GM19025 (cell line): ENCODE data around the gene KCMF1.

ENCODE experiments used
- ATAC-seq: cut with Tn5 transposase; IDR thresholded peaks from one replicate; pipeline ENCODE4 v1.9.1; 2021; ENCODE audit warnings: mild to moderate bottlenecking, low read depth, moderate library complexity; ENCODE audit not compliant: unreplicated experiment

The KCMF1 gene

GRCh38 chr2:84972932-84973331, 2.0 kb downstream of the KCMF1 start:
- ATAC-seq = no peak

DNA sequence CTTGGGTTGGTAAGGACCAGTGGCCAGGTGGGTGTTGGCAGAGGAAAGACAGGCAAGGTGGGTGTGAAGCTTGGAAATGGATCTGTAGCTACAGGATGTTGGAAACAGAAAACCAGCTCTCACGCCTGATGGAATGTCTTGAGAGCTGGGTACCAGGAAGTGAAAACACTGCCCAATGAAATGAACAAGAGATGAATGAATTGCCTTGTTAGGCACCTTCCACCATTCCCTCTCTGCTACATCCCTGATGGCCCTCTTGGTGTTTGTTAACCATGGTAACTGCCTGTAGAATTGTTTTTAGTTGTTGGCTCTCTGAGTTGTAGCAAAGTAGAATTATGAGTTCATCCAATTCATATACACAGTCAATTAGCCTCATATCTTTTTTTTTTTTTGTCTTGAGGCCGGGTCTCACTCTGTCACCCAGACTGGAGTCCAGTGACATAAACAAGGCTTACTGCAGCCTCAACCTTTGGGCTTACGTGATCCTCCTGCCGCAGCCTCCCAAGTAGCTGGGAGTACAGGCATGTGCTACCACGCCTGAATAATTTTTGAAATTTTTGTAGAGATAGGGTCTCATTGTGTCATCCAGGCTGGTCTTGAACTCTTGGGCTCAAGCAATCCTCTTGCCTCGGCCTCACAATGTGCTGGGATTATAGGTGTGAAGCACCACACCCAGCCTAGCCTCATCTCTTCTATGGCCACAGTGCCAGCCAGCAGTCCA, 9.5 kb downstream of the KCMF1 start:
- ATAC-seq = no peak

GRCh38 chr2:84986018-84986417, 15.1 kb downstream of the KCMF1 start:
- ATAC-seq = no peak

- no peak for ATAC-seq
Observed at GRCh38 chr2:84989422-84989821, 18.5 kb downstream of the KCMF1 start.

DNA sequence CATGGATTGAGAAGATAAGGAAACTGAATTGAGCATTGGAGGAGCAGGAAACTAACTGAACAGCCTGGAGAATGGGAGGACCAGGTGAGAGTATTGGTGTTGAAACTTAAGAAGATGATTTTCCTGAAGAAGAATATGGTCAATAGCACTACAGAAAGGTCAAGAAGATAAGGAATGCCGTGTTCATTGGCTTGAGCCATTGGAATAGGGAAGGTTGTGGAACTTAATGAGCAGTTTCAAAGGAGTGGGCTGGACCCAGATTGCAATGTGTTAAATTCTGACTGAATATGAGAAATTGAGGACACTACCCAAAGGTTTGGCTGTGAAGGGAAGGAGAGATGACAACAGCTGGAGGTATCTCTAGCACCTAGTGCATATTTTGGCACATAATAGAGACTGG, 19.0 kb downstream of the KCMF1 start:
- ATAC-seq = no peak

DNA sequence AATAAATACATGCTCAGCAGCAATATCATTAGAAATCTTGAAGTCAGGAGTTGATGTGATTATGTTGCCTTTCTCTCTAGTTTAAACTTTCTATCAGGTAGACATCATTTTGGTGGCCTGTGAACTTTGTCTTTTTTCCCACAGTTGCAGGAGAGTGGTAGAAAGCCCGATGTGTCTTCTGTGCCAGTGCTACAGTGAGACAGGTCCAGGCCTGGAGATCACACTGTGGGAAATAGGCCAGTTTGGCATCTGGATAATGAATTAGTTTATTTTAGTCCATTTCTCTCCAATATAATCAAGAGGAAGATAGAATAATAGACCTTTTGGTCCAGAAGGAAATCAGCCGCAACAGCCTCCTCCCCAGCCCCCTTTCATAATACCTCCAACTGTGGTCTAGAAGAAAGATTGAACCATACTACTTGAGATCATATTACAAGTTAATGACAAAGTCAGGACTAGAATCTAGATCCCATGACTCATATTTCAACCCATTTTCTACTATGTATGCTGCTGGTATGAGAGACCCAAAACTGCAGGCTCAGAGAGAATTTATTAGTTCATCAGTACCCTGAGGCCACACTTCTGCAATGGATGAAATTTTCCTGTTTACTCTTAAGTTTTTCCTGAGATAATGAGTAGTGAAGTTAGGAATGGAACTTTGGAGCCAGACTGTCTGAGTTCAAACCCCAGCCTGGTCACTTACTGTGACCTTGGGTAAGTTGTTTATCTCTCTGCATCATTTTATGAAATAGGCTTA, 20.6 kb downstream of the KCMF1 start:
- ATAC-seq = no peak

- ATAC-seq = no peak
Observed at GRCh38 chr2:84995826-84996225, 24.9 kb downstream of the KCMF1 start.

DNA sequence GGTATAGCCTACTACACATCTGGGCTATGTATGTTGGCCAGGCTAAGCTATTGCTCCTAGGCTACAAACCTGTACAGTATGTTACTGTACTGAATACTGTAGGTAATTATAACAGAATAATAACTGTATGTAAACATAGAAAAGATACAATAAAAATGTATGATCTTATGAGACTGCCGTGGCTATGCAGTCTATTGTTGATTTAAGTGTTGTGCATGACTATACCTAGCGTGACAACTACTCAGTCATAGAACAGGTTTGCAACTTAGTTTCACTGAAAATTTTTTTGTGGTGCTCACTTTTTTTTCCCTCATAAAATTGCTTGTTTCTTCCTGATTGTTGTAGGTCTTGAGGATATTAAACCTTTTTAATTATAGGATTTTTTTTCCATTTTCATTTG, 25.9 kb downstream of the KCMF1 start:
- ATAC-seq = no peak

GRCh38 chr2:84999553-84999955, 28.6 kb downstream of the KCMF1 start:
- ATAC-seq = no peak

DNA sequence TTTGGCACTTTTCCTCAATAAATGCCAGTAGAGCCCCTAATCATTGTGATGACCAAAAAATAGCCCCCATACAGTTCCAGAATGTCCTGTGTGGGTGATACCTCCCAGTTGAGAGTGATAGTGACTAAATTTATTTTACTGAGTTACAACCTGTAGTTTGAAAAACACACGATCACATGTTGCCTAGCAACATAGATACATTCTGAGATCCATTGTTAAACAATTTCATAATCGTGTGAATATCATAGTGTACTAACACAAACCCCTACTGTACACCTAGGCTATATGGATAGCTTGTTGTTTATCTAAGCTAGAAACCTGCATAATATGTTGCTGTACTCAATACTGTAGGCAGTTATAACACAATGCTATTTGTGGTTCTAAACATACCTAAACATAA, 30.6 kb downstream of the KCMF1 start:
- ATAC-seq = no peak

- no peak for ATAC-seq
Observed at GRCh38 chr2:85002534-85002933, 31.6 kb downstream of the KCMF1 start.

- ATAC-seq = no peak
Observed at GRCh38 chr2:85008252-85008651, 37.3 kb downstream of the KCMF1 start.

- peak; percentile 41 for ATAC-seq
Observed at GRCh38 chr2:85009019-85009618, 38.2 kb downstream of the KCMF1 start.

DNA sequence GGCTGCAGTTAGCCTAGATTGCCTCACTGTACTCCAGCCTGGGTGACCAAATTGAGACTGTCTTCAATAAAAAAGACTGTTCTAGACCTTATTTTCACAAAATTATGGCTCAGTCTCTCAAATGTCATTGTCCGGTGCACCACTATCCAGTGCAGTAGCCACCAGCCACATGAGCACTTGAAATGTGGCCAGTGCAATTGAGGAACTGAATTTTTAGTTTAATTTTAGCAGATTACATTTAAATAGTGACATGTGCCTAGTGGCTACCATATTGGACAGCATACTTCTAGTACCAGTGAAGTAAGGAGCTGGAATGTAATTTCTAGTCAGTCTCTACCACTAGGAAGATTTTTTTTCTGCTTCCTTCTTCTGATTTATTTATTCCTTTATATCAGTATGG, 39.4 kb downstream of the KCMF1 start:
- no peak for ATAC-seq

DNA sequence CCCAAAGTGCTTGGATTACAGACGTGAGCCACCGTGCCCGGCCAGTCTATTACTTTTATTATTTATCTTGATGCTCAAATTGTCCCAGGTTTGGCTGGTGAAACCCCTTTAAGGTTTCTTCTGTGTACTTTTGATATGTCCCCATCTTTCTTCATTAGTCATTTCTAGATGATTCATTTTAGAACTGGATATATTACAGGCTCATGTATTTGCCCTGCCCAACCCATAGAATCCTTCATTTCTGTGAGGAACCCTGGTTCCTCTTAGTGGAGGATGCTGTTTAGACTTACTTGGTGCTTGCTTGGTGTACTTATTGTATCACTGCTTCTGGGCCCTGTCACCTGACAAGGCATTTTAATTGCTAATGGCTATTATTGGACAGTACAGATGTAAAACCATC, 40.1 kb downstream of the KCMF1 start:
- no peak for ATAC-seq

DNA sequence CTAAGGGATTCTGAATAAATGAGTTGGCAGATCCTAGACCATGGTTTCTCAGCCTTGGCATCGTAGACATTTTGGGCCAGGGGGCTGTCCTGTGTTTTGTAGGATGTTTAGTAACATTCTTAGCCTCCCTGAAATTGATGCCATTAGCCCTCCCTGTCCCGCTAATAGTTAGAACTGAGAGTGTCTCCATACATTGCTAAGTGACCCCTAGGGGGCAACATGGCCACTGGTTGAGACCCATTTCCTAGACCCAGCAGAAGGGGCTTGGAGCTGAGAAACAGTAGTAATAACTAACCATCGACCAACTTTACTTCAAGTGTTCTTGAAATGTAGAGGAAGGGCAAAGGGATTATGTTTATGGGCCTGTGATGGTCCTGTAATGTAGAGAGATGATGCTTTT, 40.8 kb downstream of the KCMF1 start:
- no peak for ATAC-seq

DNA sequence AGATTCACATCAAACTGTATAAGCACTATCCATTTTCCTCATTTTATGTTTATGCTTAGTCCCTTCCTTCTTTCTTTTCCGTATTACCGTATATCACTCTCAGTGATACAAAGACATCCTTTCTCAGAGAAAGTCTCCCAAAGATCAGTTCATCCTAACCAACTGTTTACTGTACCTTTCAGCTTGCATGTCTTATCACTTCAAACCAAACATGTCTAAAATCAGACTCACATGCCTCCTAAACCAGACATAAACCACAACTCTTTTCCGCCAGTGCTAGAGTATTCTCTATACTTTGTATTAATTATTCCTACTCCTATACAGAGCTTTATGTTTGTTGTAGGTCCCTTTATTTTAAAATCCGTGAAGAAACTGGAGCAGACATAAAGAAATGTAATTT, 41.5 kb downstream of the KCMF1 start:
- ATAC-seq = no peak

- ATAC-seq = no peak
Observed at GRCh38 chr2:85012855-85013254, 41.9 kb downstream of the KCMF1 start.

- ATAC-seq = no peak
Observed at GRCh38 chr2:85015653-85016360, 44.8 kb downstream of the KCMF1 start.

DNA sequence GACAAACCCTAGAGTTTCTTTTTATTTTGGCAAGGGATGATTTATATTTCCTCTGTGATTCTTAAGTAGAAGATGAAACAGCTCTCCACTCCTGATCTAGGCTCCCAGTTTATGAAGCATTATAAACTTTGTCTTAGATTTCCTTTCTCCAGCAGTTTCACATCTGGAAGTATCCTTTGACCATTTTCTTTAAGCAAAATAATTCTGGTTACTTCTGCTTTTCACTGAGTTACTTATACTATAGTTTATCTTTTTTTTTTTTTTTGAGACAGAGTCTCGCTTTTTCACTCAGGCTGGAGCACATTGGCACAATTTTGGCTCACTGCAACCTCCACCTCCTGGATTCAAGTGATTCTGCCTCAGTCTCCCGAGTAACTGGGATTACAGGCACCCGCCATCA, 45.5 kb downstream of the KCMF1 start:
- no peak for ATAC-seq

- ATAC-seq = no peak
Observed at GRCh38 chr2:85017411-85018048, 46.6 kb downstream of the KCMF1 start.
